Ovary (tissue), 3 donors: ENCODE results near the gene ZNF592.

Source experiments
- CTCF ChIP-seq, 3 donors: fragments of 450-650 bp in 2 of 3; fragments of 200-600 bp in 1 of 3; IDR thresholded peaks; one replicate each; pipeline versions ENCODE4 v1.5.1 to v1.8.0; 2016 to 2022; ENCODE audit warnings: antibody characterized with exemption in 3 of 3, mild to moderate bottlenecking in 1 of 3
- EP300 ChIP-seq: sonication (generic); formaldehyde crosslinking; IDR thresholded peaks from one replicate; pipeline ENCODE4 v1.6.1; 2017; ENCODE audit warnings: antibody characterized with exemption
- POLR2A ChIP-seq: fragments of 450-650 bp; IDR thresholded peaks from one replicate; pipeline ENCODE4 v1.6.1; 2017; ENCODE audit warnings: antibody characterized with exemption, mild to moderate bottlenecking, moderate library complexity
- donor health status: DM: no; HTN: no; CAD: no.

DNA sequence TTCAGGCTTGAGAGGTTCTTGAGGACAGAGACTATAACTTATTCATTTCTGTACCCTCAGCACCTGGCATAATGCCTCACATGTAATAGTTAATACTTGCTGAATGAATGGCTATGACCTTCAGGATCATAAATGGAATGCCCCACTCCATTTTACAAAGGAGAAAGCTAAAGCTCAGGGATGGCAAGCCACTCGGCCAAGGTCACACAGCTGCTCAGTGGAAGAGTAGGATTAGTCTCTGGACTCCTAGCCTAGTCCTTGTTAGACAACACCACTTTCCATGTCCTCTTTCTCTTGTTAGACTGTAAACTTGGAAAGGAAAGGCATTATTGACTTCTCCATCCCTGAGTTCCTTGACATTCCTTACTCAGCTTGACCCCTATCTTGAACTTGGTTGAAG is 65.5 kb downstream of the ZNF592 start:
- TF ChIP-seq CTCF (IDR thresholded peaks at IDR 0.05), result no peak
- TF ChIP-seq EP300, result no peak
- TF ChIP-seq POLR2A, result no peak
